Measurements from ENCODE around the gene TTLL7. TPM values are rescaled to one million over a fixed set of nuclear protein-coding genes. Genes with fewer than 3 reads are reported as not detected.

TTLL7 gene
- total RNA-seq = 0.28 and 0.58 TPM in 2 replicates

- H3K9me3 Mint-ChIP-seq = no peaks in the 10 kb centered on the region
Measured at GRCh38 chr1:83998498-83999315, at the start of gene TTLL7. TTLL7 (minus strand) TSS chr1:83999132; CDS start chr1:83952211, 46,921 bp downstream.

GRCh38 chr1:84042461-84042860, 43.5 kb upstream of the TTLL7 start:
- peaks cover 7% of the 10 kb centered on the region for H3K27me3 Mint-ChIP-seq
- no peak overlapping the region for H3K4me3 Mint-ChIP-seq
- H3K9me3 Mint-ChIP-seq = no peaks in the 10 kb centered on the region
- H3K36me3 Mint-ChIP-seq (ENCODE audit: low read depth) = no peaks in the 10 kb centered on the region
- DNase-seq = no peak
- H3K4me1 Mint-ChIP-seq = no peaks in the 10 kb centered on the region
- intact Hi-C loops (cut with micrococcal nuclease) = no loop called here
- H3K27ac Mint-ChIP-seq = no peak overlapping the region

More at GRCh38 chr1:83998498-83999315, at the start of gene TTLL7:
- peak within 1 kb of the TSS; percentile 85 for H3K4me3 Mint-ChIP-seq
- peak; percentile 91 for DNase-seq
- H3K36me3 Mint-ChIP-seq (ENCODE audit: low read depth) = no peaks in the 10 kb centered on the region
- peaks cover 13% of the 10 kb centered on the region for H3K4me1 Mint-ChIP-seq
- intact Hi-C loops (cut with micrococcal nuclease) = loop anchor here (5.0 kb wide), 2 partner anchors 79 to 94 kb away; no protein-coding TSS in a partner anchor
- peak within 1 kb of the TSS; percentile 57 for H3K27ac Mint-ChIP-seq
- H3K27me3 Mint-ChIP-seq = peaks cover 63% of the 10 kb centered on the region

- H3K4me3 Mint-ChIP-seq = no peak overlapping the region
- no peak overlapping the region for H3K27ac Mint-ChIP-seq
- H3K27me3 Mint-ChIP-seq = peaks cover 10% of the 10 kb centered on the region
- intact Hi-C loops (cut with micrococcal nuclease) = no loop called here
- H3K4me1 Mint-ChIP-seq = no peaks in the 10 kb centered on the region
- no peaks in the 10 kb centered on the region for H3K9me3 Mint-ChIP-seq
- no peak for DNase-seq
- H3K36me3 Mint-ChIP-seq (ENCODE audit: low read depth) = no peaks in the 10 kb centered on the region
Measured at GRCh38 chr1:84037758-84038611, 39.1 kb upstream of the TTLL7 start.

GRCh38 chr1:84031802-84032327, 32.9 kb upstream of the TTLL7 start:
- intact Hi-C loops (cut with micrococcal nuclease) = no loop called here
- Mint-ChIP-seq H3K9me3 (no peaks in the 10 kb centered on the region), H3K27ac (no peak overlapping the region), H3K27me3 (peaks cover 5% of the 10 kb centered on the region), H3K4me3 (no peak overlapping the region), H3K4me1 (no peaks in the 10 kb centered on the region), H3K36me3 (ENCODE audit: low read depth) (no peaks in the 10 kb centered on the region)
- DNase-seq = no peak

- H3K27me3 Mint-ChIP-seq = peaks cover 2% of the 10 kb centered on the region
- H3K27ac Mint-ChIP-seq = no peak overlapping the region
- no peaks in the 10 kb centered on the region for H3K36me3 Mint-ChIP-seq (ENCODE audit: low read depth)
- H3K4me1 Mint-ChIP-seq = no peaks in the 10 kb centered on the region
- intact Hi-C loops (cut with micrococcal nuclease) = no loop called here
- H3K4me3 Mint-ChIP-seq = no peak overlapping the region
- H3K9me3 Mint-ChIP-seq = no peaks in the 10 kb centered on the region
- no peak for DNase-seq
Measured at GRCh38 chr1:84027368-84027767, 28.4 kb upstream of the TTLL7 start.

GRCh38 chr1:84025966-84026365, 27.0 kb upstream of the TTLL7 start:
- no peak overlapping the region for H3K4me3 Mint-ChIP-seq
- no peaks in the 10 kb centered on the region for H3K4me1 Mint-ChIP-seq
- H3K9me3 Mint-ChIP-seq = no peaks in the 10 kb centered on the region
- H3K27ac Mint-ChIP-seq = no peak overlapping the region
- intact Hi-C loops (cut with micrococcal nuclease) = no loop called here
- H3K36me3 Mint-ChIP-seq (ENCODE audit: low read depth) = no peaks in the 10 kb centered on the region
- DNase-seq = no peak
- peaks cover 2% of the 10 kb centered on the region for H3K27me3 Mint-ChIP-seq

GRCh38 chr1:84021822-84022221, 22.9 kb upstream of the TTLL7 start:
- peaks cover 2% of the 10 kb centered on the region for H3K27me3 Mint-ChIP-seq

GRCh38 chr1:84020151-84020550, 21.2 kb upstream of the TTLL7 start:
- Mint-ChIP-seq H3K36me3 (ENCODE audit: low read depth) (no peaks in the 10 kb centered on the region), H3K9me3 (no peaks in the 10 kb centered on the region)
- intact Hi-C loops (cut with micrococcal nuclease) = no loop called here

More at GRCh38 chr1:84021822-84022221, 22.9 kb upstream of the TTLL7 start:
- intact Hi-C loops (cut with micrococcal nuclease) = no loop called here
- Mint-ChIP-seq H3K9me3 (no peaks in the 10 kb centered on the region), H3K4me1 (no peaks in the 10 kb centered on the region), H3K27ac (no peak overlapping the region), H3K36me3 (ENCODE audit: low read depth) (no peaks in the 10 kb centered on the region), H3K4me3 (no peak overlapping the region)
- DNase-seq = no peak

GRCh38 chr1:84019217-84019616, 20.3 kb upstream of the TTLL7 start:
- DNase-seq = no peak
- Mint-ChIP-seq H3K27ac (no peak overlapping the region), H3K4me1 (no peaks in the 10 kb centered on the region), H3K4me3 (no peak overlapping the region), H3K9me3 (no peaks in the 10 kb centered on the region), H3K27me3 (no peaks in the 10 kb centered on the region), H3K36me3 (ENCODE audit: low read depth) (no peaks in the 10 kb centered on the region)
- intact Hi-C loops (cut with micrococcal nuclease) = no loop called here

More at GRCh38 chr1:84020151-84020550, 21.2 kb upstream of the TTLL7 start:
- Mint-ChIP-seq H3K4me1 (no peaks in the 10 kb centered on the region), H3K4me3 (no peak overlapping the region), H3K27ac (no peak overlapping the region), H3K27me3 (no peaks in the 10 kb centered on the region)
- DNase-seq = no peak

GRCh38 chr1:84013708-84014107, 14.8 kb upstream of the TTLL7 start:
- H3K4me1 Mint-ChIP-seq = no peaks in the 10 kb centered on the region
- peaks cover 4% of the 10 kb centered on the region for H3K9me3 Mint-ChIP-seq
- H3K36me3 Mint-ChIP-seq (ENCODE audit: low read depth) = no peaks in the 10 kb centered on the region
- no peak for DNase-seq
- H3K27me3 Mint-ChIP-seq = peaks cover 6% of the 10 kb centered on the region
- H3K27ac Mint-ChIP-seq = no peak overlapping the region
- H3K4me3 Mint-ChIP-seq = no peak overlapping the region
- intact Hi-C loops (cut with micrococcal nuclease) = no loop called here

GRCh38 chr1:84012018-84012417, 13.1 kb upstream of the TTLL7 start:
- Mint-ChIP-seq H3K27me3 (peaks cover 14% of the 10 kb centered on the region), H3K27ac (no peak overlapping the region), H3K4me1 (no peaks in the 10 kb centered on the region), H3K4me3 (no peak overlapping the region), H3K36me3 (ENCODE audit: low read depth) (no peaks in the 10 kb centered on the region), H3K9me3 (peaks cover 11% of the 10 kb centered on the region)
- intact Hi-C loops (cut with micrococcal nuclease) = no loop called here
- DNase-seq = no peak

- H3K36me3 Mint-ChIP-seq (ENCODE audit: low read depth) = no peaks in the 10 kb centered on the region
- peaks cover 11% of the 10 kb centered on the region for H3K9me3 Mint-ChIP-seq
- DNase-seq = peak; percentile 0
- intact Hi-C loops (cut with micrococcal nuclease) = no loop called here
- H3K4me1 Mint-ChIP-seq = no peaks in the 10 kb centered on the region
- H3K27me3 Mint-ChIP-seq = peaks cover 14% of the 10 kb centered on the region
- no peak overlapping the region for H3K27ac Mint-ChIP-seq
- H3K4me3 Mint-ChIP-seq = no peak overlapping the region
Measured at GRCh38 chr1:84010136-84010535, 11.2 kb upstream of the TTLL7 start.

GRCh38 chr1:84008631-84009030, 9.7 kb upstream of the TTLL7 start:
- no peak overlapping the region for H3K4me3 Mint-ChIP-seq
- peaks cover 21% of the 10 kb centered on the region for H3K27me3 Mint-ChIP-seq
- no peaks in the 10 kb centered on the region for H3K4me1 Mint-ChIP-seq
- peak; percentile 9 for DNase-seq
- H3K36me3 Mint-ChIP-seq (ENCODE audit: low read depth) = no peaks in the 10 kb centered on the region
- intact Hi-C loops (cut with micrococcal nuclease) = no loop called here
- peaks cover 9% of the 10 kb centered on the region for H3K9me3 Mint-ChIP-seq
- H3K27ac Mint-ChIP-seq = no peak overlapping the region

GRCh38 chr1:84006591-84006990, 7.7 kb upstream of the TTLL7 start:
- Mint-ChIP-seq H3K9me3 (peaks cover 8% of the 10 kb centered on the region), H3K36me3 (ENCODE audit: low read depth) (no peaks in the 10 kb centered on the region), H3K27ac (no peak overlapping the region), H3K27me3 (peaks cover 27% of the 10 kb centered on the region), H3K4me3 (no peak overlapping the region), H3K4me1 (no peaks in the 10 kb centered on the region)
- DNase-seq = peak; percentile 15
- intact Hi-C loops (cut with micrococcal nuclease) = no loop called here
